GM21786 (cell line): ENCODE results near the gene SORL1.
"Not testable (repeated sequence)": the region's sequence is repeated elsewhere in the genome, so short reads cannot be mapped to it uniquely, and the experiment has no call there.

Source experiments
- ATAC-seq: cut with Tn5 transposase; IDR thresholded peaks from one replicate; pipeline ENCODE4 v1.9.1; 2021; ENCODE audit not compliant: unreplicated experiment

The SORL1 gene

GRCh38 chr11:121610706-121611105, 158.6 kb downstream of the SORL1 start:
- ATAC-seq = no peak

GRCh38 chr11:121611242-121611641, 159.1 kb downstream of the SORL1 start:
- no peak for ATAC-seq

DNA sequence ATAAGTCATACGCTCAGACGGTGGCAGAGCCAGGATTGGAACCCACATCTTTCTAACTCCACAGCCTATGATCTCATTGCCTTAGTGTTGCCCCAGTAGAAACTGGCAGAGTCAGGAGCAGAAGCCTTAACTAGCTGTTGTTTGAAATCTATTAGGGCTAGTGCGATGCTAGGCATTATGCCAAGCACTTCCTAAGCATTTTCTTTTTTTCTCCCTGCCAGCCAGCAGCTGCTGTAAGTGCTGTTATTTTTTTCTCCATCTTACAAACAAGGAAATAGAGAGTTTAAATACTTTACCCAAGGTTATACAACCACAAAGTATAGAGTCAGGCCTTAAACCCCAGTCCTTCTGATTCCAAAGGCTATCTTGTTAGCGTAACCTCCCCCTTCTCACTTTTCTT, 161.6 kb downstream of the SORL1 start:
- ATAC-seq = no peak

DNA sequence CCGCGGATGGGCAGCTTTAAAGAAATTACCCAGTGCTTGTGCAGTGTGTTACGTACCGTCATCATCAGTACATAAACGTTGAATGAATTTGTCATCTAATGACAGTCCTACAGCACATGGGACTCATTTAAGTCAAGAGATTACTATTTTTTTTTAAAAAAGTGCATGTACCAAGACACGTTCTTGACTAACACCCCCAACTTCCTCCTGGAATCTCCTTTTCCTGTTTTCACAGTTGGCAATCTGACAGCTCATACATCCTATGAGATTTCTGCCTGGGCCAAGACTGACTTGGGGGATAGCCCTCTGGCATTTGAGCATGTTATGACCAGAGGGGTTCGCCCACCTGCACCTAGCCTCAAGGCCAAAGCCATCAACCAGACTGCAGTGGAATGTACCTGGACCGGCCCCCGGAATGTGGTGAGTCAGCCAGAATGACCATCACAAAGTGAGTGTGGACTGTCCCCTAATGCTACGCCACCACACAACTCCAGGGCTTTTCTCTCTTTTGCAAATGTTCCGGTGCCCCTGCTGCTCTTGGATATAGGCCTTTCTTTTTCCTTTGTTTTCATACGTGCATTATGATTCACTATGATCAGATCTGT, 162.6 kb downstream of the SORL1 start:
- ATAC-seq = no peak

- no peak for ATAC-seq
Observed at GRCh38 chr11:121615501-121615900, 163.4 kb downstream of the SORL1 start.

DNA sequence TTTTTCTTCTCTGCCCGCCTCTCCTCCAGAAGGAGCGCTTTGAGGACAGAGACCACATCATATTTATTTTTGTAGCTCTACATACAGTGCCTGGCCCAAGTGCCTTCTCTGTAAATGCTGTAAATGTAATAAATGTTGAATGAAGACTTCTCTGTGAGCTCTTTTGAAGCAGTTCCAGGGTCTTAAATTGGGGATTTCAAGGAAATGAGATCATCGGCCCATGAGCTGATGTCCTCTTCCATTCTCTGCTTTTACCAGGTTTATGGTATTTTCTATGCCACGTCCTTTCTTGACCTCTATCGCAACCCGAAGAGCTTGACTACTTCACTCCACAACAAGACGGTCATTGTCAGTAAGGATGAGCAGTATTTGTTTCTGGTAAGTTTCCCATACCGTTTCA, 166.4 kb downstream of the SORL1 start:
- ATAC-seq = no peak

DNA sequence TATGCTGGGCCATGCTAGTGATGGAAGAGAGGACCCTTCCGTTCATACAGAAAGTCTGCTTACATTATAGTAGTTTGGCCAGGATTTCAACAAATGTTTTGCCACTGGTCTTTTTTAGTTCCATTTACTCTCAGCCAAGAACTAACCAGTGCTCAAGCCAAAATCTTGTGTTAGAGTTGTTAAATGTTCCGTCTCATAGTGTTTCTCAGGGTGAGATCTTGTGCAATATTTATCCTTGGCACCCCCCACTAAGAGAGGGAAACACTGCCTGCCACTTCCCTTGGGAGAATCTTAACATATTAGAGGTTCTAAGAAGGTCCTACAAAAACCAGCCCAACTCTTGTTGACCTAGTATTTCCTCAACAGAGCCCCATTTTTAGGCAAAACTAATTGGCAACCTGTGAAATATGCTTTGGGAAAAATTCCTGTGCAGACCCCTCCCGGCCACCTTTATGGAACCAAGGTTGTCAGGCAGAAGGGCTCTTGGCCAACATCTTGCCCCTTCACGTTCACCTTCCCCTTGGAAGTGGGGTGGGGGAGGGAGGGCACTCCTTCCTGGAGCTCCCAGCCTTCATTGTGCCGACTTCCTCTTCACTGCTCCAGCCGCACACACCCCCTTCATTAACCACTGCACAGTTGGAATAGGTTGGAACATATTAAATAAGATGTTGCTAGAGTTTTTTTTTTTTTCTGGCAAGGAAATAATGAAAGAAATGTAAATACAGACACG, 173.8 kb downstream of the SORL1 start:
- no peak for ATAC-seq

DNA sequence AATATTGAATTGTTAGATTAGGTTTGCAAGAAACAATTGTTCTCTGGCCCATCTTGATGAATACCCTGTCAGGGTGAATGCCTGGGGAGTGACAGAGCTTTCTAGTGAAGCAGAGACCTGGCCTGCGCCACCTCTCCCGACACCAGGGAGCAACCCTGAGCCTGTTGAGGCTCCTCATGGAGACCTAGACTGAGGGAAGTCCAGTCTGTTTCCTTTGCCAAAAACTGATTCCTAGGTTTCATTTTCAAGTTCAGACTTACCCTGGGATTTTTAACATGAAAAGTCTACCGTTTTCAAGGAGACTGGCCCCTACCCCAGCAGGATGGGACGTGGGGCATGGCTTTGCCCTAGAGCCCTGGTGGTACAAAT, 174.4 kb downstream of the SORL1 start:
- no peak for ATAC-seq

DNA sequence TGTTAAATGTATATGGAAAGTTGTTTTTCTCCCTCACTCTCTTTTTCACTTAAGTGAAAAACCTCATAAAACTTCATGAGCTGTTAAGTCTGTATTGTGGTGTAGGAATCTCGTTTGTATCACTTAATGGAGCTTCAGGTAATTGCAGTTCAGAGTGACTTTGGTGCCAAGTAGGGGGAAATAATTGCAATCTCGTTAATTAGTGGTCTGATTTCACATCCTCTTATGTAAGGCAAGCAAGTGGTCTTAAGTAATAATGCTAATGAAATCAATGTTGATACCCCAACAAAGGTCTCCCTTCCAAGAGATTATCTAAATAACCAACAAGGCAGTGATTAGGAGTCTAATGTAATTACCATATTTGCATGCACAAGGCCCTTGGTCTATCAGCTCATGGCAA, 174.9 kb downstream of the SORL1 start:
- no peak for ATAC-seq

DNA sequence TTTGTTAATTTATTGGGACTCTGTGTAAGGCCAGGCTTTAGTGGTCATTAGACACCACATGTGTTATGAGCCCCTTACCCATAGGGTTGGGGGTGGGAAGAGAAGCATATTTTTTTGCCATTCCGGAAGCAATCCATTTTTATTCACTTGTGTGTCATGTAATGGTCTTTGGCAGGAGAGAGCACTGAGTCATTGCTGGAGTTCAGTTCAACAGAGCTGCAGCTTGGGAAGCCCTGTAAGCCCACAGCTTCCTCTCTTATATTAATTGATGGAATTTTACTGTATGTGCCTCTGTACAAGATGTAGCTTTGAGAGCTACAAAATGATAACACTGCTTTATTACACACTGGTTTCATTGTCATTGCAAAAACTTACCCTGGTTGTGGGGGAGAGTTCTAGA, 177.9 kb downstream of the SORL1 start:
- ATAC-seq = no peak

GRCh38 chr11:121631456-121631855, 179.3 kb downstream of the SORL1 start:
- no peak for ATAC-seq

DNA sequence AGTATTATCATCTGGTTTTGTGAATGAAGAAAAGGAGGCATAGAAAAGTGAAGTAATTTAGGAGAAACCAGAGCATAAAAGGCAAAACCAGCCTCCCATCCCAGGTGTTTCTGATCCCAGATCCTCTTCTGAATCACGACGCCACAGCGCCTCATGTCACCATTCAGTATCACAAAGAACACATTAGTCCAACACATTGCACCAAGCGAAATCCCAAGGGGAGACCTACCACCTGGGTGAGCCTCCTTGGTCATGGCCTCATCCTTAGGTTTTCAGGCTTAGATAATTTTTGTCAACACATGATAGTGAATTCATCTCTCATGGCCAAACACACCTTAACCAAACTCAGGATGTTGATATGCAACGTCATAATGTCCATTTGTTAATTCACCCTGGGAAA, 182.2 kb downstream of the SORL1 start:
- ATAC-seq = no peak

- ATAC-seq = no peak
Observed at GRCh38 chr11:121634889-121635288, 182.8 kb downstream of the SORL1 start.

DNA sequence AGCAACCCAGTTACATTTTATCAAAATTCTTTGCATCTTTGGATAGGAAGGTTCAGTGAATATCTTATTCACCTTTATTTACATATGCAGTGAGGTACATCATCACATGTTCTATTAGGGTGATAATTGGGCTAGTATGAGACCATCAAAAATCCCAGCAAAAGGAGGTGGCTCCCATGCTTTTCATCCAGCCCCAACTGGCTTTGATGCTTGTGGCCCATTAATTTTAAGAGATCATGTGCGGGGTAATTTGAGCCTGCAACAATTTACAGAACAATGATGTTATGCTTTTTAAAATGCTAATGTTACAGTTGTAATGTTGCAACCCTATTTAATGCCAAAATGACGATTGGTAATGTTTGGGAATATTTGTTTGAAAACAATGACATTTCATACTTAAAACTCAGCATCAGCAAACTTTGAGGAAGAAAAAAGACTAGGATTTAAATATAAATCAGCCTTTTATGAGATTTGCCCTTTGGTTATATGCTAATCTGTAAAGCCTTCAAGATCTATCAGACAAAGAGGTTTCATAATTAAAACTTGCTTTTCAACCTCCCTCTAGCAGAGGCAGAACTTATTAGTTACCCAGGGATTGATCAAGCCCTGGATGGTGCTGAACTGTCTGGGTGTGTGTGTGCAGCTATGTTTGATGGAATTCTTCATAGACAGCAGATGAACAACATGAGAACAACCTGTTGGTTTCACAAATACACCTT, 184.1 kb downstream of the SORL1 start:
- ATAC-seq = no peak

DNA sequence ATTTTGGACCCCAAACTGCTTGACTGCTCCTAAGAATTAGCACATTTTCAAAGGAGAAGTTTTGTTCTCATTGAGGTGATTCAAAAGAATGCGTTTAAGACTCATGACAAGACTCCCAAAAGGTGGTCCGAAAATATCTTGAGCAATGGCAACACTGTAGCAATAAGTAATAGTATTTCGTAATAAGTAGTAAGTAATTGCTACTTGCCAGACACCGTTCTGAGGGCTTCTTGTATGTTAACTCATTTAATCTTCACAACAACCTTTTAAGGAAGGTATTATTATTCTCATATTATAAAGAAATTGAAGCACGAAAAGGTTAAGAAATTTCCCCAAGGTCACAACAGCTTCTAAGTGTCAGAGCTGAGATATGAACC, 184.7 kb downstream of the SORL1 start:
- ATAC-seq = no peak

- not testable (repeated sequence) for ATAC-seq
Observed at GRCh38 chr11:121637587-121637986, 185.5 kb downstream of the SORL1 start.

- ATAC-seq = no peak
Observed at GRCh38 chr11:121643479-121644186, 191.5 kb downstream of the SORL1 start.

DNA sequence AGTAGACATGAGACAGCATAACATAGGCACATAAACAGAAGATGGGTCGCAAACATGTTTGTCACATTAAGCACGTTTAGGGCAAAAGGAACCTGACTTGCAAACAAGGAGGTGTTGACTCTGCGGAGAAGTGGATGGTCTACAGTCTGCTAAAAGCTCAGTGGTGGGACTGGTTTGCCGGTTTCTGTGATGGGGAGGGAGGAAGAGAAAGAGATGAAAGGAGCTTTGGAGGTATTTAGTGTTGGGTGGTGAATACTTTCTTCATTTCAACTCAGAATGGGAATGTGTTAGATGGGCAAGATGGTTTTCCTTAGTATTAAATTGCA, 192.0 kb downstream of the SORL1 start:
- no peak for ATAC-seq

- ATAC-seq = no peak
Observed at GRCh38 chr11:121645001-121645400, 192.9 kb downstream of the SORL1 start.

DNA sequence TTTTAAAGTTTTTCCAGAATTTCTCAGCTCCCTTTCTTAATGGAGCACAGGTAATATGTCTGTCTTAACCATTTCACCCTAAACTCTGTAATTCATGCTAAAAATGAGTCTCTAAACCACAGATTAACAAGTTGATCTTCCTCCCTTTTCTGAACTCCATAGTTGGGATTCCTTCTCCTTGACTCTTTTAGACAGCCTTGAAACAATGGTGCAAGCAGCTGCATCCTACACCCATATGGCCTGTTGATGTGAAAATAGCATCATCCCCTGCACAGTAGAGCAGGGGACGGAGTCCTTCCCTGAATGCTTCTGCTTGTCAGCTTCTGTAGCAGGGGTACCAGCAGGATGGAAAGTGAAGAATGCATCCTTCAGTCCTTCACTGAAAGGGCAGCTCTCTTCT, 193.5 kb downstream of the SORL1 start:
- ATAC-seq = no peak

DNA sequence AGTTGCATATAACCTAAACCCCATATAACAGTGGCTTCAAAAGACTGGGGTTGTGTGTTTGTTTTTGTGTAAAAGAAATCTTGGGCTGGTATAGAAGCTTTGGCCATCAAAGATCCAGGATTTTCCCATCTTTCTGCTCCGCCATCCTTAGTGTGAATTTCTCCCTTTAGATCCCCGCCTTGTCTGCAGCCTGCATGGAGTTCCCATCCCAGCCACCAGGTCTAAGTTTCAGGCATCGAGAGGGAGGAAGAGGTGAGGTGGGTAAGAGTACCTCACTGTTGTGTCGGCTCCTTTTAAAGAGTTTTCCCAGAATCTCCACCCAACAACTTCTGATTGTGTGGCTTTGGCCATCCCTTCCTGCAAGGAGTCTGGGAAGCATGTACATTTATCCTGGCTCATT, 196.2 kb downstream of the SORL1 start:
- no peak for ATAC-seq

DNA sequence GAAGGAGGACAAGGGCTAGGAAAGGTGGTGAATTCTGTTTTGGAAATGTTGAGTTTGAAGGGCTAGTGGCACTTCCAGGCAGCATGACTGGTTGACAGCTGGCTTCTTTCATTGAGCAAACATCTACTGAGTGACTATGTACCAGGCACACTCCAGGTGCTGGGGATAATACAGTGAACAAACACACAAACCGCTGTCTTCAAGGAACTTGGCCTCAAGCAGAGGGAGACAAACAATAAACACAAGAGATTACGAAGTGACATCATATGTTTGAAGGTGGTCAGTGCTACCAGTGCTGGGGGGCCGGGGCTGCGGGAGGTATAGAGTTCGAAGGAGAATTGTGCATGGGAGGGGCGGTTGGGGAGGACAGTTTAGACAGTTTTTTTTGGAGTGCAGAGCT, 197.7 kb downstream of the SORL1 start:
- ATAC-seq = no peak
